ENCODE measurements around the gene TUBA3C.
"Not testable (repeated sequence)": the region's sequence is repeated elsewhere in the genome, so short reads cannot be mapped to it uniquely, and the experiment has no call there.

The TUBA3C gene

GRCh38 chr13:19183676-19184075 is 2.1 kb upstream of the TUBA3C start:
- no peak overlapping the region for H3K4me3 ChIP-seq (ENCODE audit: low read length)
- DNase-seq (ENCODE audit: low read depth), result no peak
- TF ChIP-seq, protein P1, sequence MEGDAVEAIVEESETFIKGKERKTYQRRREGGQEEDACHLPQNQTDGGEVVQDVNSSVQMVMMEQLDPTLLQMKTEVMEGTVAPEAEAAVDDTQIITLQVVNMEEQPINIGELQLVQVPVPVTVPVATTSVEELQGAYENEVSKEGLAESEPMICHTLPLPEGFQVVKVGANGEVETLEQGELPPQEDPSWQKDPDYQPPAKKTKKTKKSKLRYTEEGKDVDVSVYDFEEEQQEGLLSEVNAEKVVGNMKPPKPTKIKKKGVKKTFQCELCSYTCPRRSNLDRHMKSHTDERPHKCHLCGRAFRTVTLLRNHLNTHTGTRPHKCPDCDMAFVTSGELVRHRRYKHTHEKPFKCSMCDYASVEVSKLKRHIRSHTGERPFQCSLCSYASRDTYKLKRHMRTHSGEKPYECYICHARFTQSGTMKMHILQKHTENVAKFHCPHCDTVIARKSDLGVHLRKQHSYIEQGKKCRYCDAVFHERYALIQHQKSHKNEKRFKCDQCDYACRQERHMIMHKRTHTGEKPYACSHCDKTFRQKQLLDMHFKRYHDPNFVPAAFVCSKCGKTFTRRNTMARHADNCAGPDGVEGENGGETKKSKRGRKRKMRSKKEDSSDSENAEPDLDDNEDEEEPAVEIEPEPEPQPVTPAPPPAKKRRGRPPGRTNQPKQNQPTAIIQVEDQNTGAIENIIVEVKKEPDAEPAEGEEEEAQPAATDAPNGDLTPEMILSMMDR (conservative IDR thresholded peaks at IDR 0.05; ENCODE audit: low read length), result no peak

DNA sequence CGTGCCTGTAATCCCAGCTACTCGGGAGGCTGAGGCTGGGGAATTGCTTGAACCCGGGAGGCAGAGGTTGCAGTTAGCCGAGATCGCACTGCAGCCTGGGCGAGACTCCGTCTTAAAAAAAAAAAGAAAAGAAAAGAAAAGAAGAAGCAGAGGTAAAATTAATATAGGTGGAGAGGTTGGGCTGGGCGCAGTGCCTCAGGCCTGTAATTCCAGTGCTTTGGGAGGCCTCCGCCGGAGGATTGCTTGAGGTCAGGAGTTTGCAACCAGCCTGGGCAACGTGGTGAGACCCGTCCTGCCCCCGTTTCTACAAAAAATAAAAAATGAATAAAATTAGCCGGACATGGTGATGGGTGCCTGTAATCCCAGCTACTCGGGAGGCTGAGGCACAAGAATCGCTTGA is 912 bp upstream of the TUBA3C start:
- no peak overlapping the region for H3K4me3 ChIP-seq (ENCODE audit: low read length)
- DNase-seq (ENCODE audit: low read depth), result no peak
- TF ChIP-seq, protein P1 (conservative IDR thresholded peaks at IDR 0.05; ENCODE audit: low read length), result no peak

- no peak for DNase-seq (ENCODE audit: low read depth)
- TF ChIP-seq, protein P1 (conservative IDR thresholded peaks at IDR 0.05; ENCODE audit: low read length), result no peak
Measured at GRCh38 chr13:19181021-19181620, 503 bp downstream of the TUBA3C start.

DNA sequence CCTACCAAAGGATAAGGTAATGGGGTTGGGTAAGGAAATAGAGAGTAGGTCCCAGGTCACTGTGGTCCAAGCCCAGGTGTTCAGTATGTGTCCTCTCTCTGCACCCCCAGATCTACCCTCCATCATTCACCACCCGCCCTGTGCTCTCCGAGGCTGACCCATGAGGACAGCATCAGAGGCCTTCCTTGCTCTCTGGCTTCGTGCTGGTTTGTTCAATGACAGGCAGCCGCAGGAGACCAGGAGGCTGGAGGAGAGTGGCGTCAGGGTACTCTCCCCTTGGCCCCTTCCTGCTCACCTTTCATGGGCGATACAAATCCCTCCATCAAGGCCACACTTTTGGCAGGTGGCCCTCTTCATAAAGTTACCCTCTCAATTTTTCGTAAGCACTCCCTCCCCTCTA is 1.7 kb downstream of the TUBA3C start:
- DNase-seq (ENCODE audit: low read depth), result no peak
- TF ChIP-seq, protein P1 (conservative IDR thresholded peaks at IDR 0.05; ENCODE audit: low read length), result no peak
- H3K4me3 ChIP-seq (ENCODE audit: low read length), result no peak overlapping the region

More at GRCh38 chr13:19181021-19181620, 503 bp downstream of the TUBA3C start:
- no peak overlapping the region for H3K4me3 ChIP-seq (ENCODE audit: low read length)

DNA sequence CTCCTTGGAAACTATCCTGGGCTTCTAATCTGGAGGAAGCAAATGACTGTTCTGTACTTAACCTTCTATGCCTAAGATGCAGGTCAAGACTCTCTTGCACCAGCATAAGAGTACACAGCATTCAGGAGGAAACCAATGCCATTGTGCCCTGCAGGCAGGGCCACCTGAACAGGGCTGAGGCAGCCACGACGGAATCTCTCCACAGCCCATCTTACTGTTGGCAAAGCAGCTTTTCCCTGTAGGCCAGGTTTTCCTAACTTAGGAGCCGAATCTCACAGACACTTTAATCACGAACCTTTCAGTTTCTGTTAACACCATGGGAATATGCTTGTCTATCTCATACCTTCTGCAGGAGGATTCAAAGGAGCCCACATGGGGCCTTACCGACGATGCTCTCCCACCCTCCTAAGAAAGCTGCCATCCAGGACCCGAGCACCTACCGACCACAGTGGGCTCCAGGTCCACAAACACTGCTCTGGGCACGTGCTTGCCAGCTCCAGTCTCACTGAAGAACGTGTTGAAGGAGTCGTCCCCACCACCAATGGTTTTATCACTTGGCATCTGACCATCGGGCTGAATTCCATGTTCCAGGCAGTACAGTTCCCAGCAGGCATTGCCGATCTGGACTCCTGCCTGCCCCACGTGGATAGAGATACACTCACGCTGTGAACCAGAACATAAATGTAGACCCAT is 2.6 kb downstream of the TUBA3C start:
- DNase-seq (ENCODE audit: low read depth), result no peak
- TF ChIP-seq, protein P1 (conservative IDR thresholded peaks at IDR 0.05; ENCODE audit: low read length), result no peak
- no peak overlapping the region for H3K4me3 ChIP-seq (ENCODE audit: low read length)

DNA sequence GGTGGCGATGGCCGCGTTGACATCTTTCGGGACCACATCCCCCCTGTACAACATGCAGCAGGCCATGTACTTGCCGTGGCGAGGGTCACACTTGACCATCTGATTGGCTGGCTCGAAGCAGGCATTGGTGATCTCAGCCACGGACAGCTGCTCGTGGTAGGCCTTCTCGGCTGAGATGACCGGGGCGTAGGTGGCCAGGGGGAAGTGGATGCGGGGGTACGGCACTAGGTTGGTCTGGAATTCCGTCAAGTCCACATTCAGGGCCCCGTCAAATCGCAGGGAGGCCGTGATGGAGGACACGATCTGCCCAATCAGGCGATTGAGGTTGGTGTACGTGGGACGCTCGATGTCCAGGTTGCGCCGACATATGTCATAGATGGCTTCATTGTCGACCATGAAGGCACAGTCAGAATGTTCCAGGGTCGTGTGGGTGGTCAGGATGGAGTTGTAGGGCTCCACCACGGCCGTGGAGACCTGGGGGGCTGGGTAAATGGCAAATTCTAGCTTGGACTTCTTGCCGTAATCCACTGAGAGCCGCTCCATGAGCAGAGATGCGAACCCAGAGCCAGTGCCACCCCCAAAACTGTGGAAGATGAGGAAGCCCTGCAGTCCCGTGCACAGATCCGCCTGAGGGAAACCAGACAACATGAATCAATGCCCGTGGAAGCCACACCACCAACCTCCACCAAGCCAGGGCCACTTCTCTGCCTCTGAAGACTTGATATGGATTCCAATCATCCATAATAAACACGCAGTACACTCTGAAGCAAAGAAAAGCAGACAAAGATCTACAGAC is 4.4 kb downstream of the TUBA3C start:
- H3K4me3 ChIP-seq (ENCODE audit: low read length); DNase-seq (ENCODE audit: low read depth): not testable (repeated sequence)

DNA sequence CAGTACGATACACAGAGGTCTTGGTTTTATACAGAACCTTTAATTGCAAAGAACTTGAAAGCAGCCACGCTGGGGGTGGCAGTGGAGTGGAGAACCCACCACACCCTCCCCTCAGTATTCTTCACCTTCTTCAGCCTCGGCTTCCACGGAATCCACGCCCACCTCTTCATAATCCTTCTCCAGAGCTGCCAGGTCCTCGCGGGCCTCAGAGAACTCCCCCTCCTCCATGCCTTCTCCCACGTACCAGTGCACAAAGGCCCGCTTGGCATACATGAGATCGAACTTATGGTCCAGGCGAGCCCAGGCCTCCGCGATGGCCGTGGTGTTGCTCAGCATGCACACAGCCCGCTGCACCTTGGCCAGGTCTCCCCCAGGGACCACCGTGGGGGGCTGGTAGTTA is 7.9 kb downstream of the TUBA3C start:
- TF ChIP-seq, protein P1 (conservative IDR thresholded peaks at IDR 0.05; ENCODE audit: low read length), result no peak
- no peak for DNase-seq (ENCODE audit: low read depth)
- no peak overlapping the region for H3K4me3 ChIP-seq (ENCODE audit: low read length)

All from AG10803 (cell line).